Liver (tissue), 9 donors: ENCODE results near the gene PARD3. TPM values are rescaled to one million over a fixed set of nuclear protein-coding genes. Genes with fewer than 3 reads are reported as not detected.

Source experiments
- DNase-seq: peaks from one replicate; pipeline ENCODE4 v3.0.0-alpha.2; 2017; ENCODE audit warnings: low spot score
- H3K27ac ChIP-seq, 2 donors: one replicate each; pipeline ENCODE4 v1.7.0; 2013; ENCODE audit warnings: inconsistent platforms in 2 of 2, low read length in 2 of 2, control low read depth in 1 of 2, low read depth in 1 of 2, mild to moderate bottlenecking in 1 of 2
- H3K27me3 ChIP-seq, 4 donors: one replicate each; pipeline versions ENCODE4 v1.6.1 to v1.7.0; 2013; ENCODE audit warnings: low read length in 3 of 4, inconsistent platforms in 1 of 4, mild to moderate bottlenecking in 1 of 4, moderate library complexity in 1 of 4; ENCODE audit not compliant: control insufficient read depth in 4 of 4, insufficient read depth in 4 of 4
- H3K36me3 ChIP-seq, 4 donors: one replicate each; pipeline versions ENCODE4 v1.6.1 to v1.7.0; 2013; ENCODE audit warnings: low read length in 3 of 4, mild to moderate bottlenecking in 3 of 4, low read depth in 1 of 4, moderate library complexity in 1 of 4; ENCODE audit not compliant: control insufficient read depth in 4 of 4, insufficient read depth in 3 of 4
- H3K4me1 ChIP-seq, 4 donors: one replicate each; pipeline versions ENCODE4 v1.6.1 to v1.7.0; 2013; ENCODE audit warnings: low read length in 3 of 4, mild to moderate bottlenecking in 3 of 4, moderate library complexity in 1 of 4; ENCODE audit not compliant: control insufficient read depth in 4 of 4, insufficient read depth in 4 of 4
- H3K4me3 ChIP-seq, 3 donors: one replicate each; pipeline versions ENCODE4 v1.6.1 to v1.7.0; 2013; ENCODE audit warnings: low read length in 3 of 3, control low read depth in 1 of 3, low read depth in 1 of 3, mild to moderate bottlenecking in 1 of 3
- H3K9ac ChIP-seq, 2 donors: one replicate each; pipeline ENCODE4 v1.7.0; 2013; ENCODE audit warnings: low read length in 2 of 2, mild to moderate bottlenecking in 2 of 2, moderate library complexity in 2 of 2, control low read depth in 1 of 2, low read depth in 1 of 2
- H3K9me3 ChIP-seq, 4 donors: one replicate each; pipeline versions ENCODE4 v1.6.1 to v1.7.0; 2013; ENCODE audit warnings: low read length in 3 of 4; ENCODE audit not compliant: control insufficient read depth in 4 of 4
- ATF3 ChIP-seq: IDR thresholded peaks from 2 replicates; pipeline ENCODE4 v1.6.1; 2016; ENCODE audit warnings: antibody characterized with exemption
- CTCF ChIP-seq: fragments of 150-350 bp; IDR thresholded peaks from 2 replicates; pipeline ENCODE4 v1.5.1; 2017; ENCODE audit warnings: improper control_type of control experiment, low read depth, low read length; ENCODE audit not compliant: missing input control
- EGR1 ChIP-seq, 2 donors: IDR thresholded peaks; 2 replicates each; pipeline ENCODE4 v1.6.1; 2016 to 2018; ENCODE audit warnings: antibody characterized with exemption in 2 of 2, low read depth in 2 of 2
- FOXA1 ChIP-seq: IDR thresholded peaks from 2 replicates; pipeline ENCODE4 v1.6.1; 2016; ENCODE audit warnings: antibody characterized with exemption
- FOXA2 ChIP-seq: IDR thresholded peaks from 2 replicates; pipeline ENCODE4 v1.6.1; 2016; ENCODE audit warnings: antibody characterized with exemption
- GABPA ChIP-seq, 2 donors: IDR thresholded peaks in 1 of 2; conservative IDR thresholded peaks in 1 of 2; 2 replicates each; pipeline ENCODE4 v1.6.1; 2016; ENCODE audit warnings: antibody characterized with exemption in 2 of 2, mild to moderate bottlenecking in 1 of 2, moderate library complexity in 1 of 2
- HNF4A ChIP-seq, 2 donors: conservative IDR thresholded peaks; 2 replicates each; pipeline ENCODE4 v1.6.1; 2016; ENCODE audit warnings: antibody characterized with exemption in 2 of 2, mild to moderate bottlenecking in 2 of 2
- HNF4G ChIP-seq: IDR thresholded peaks from 2 replicates; pipeline ENCODE4 v1.6.1; 2016; ENCODE audit warnings: antibody characterized with exemption
- JUND ChIP-seq, 2 donors: IDR thresholded peaks; 2 replicates each; pipeline ENCODE4 v1.6.1; 2016; ENCODE audit warnings: antibody characterized with exemption in 2 of 2
- MAX ChIP-seq: IDR thresholded peaks from 2 replicates; pipeline ENCODE4 v1.6.1; 2016; ENCODE audit warnings: antibody characterized with exemption
- NR2F2 ChIP-seq: IDR thresholded peaks from 2 replicates; pipeline ENCODE4 v1.6.1; 2016; ENCODE audit warnings: antibody characterized with exemption
- RAD21 ChIP-seq, 2 donors: IDR thresholded peaks; 2 replicates each; pipeline ENCODE4 v1.6.1; 2016; ENCODE audit warnings: antibody characterized with exemption in 2 of 2, mild to moderate bottlenecking in 2 of 2
- REST ChIP-seq: IDR thresholded peaks from 2 replicates; pipeline ENCODE4 v1.6.1; 2016; ENCODE audit warnings: antibody characterized with exemption, mild to moderate bottlenecking
- RXRA ChIP-seq, 2 donors: IDR thresholded peaks; 2 replicates each; pipeline ENCODE4 v1.6.1; 2017 to 2018; ENCODE audit warnings: antibody characterized with exemption in 2 of 2, mild to moderate bottlenecking in 1 of 2
- SP1 ChIP-seq: IDR thresholded peaks from 2 replicates; pipeline ENCODE4 v1.6.1; 2018; ENCODE audit warnings: antibody characterized with exemption, mild to moderate bottlenecking
- TAF1 ChIP-seq: conservative IDR thresholded peaks from 2 replicates; pipeline ENCODE4 v1.6.1; 2016; ENCODE audit warnings: antibody characterized with exemption, mild to moderate bottlenecking
- YY1 ChIP-seq: IDR thresholded peaks from 2 replicates; pipeline ENCODE4 v1.6.1; 2016; ENCODE audit warnings: antibody characterized with exemption, mild to moderate bottlenecking
- ZBTB33 ChIP-seq: IDR thresholded peaks from 2 replicates; pipeline ENCODE4 v1.6.1; 2016; ENCODE audit warnings: antibody characterized with exemption
- WGBS: extraction: QIAGEN DNeasy Blood & Tissue Kit; methylation state at CpG from one replicate; pipeline ENCODE4 v1.1.7; 2013; 5-methylcytosine and 5-hydroxymethylcytosine counted together
- polyA plus RNA-seq, 2 donors: library from polyadenylated mRNA; stranded (reverse) in 1 of 2; unstranded in 1 of 2; fragments of 200-250 nt in 1 of 2; fragments of >200 nt in 1 of 2; fragmentation: Nextera tagmentation in 1 of 2; extraction: Ambion mirVana in 1 of 2; gene quantifications; one replicate each; pipeline versions ENCODE4 v1.2.1 to v1.2.3, GENCODE V29; 2013 to 2015
- total RNA-seq, 2 donors: library from RNA; depleted of rRNA; stranded (reverse); fragments of >200 nt; gene quantifications; one replicate each; pipeline ENCODE4 v1.2.3, GENCODE V29; 2014
- donor health status: healthy.
- donor health status: healthy.
- donor health status: healthy.
- donor health status: healthy.
- donor health status: healthy.

Gene PARD3
- total and polyA plus RNA-seq, 4 donors = 12.3 to 43.8 (median 13.5) TPM

GRCh38 chr10:34125702-34126101 is 689.4 kb downstream of the PARD3 start:
- TF ChIP-seq FOXA1 (no peak), TAF1 (no peak), NR2F2 (no peak), YY1 (no peak), EGR1 (IDR thresholded peaks at IDR 0.05; ENCODE audit: low read depth in 2 of 2) (no peak), FOXA2 (no peak), SP1 (no peak), RXRA (IDR thresholded peaks at IDR 0.05) (no peak), HNF4A (conservative IDR thresholded peaks at IDR 0.05) (no peak), REST (no peak), JUND (IDR thresholded peaks at IDR 0.05) (no peak), GABPA (IDR thresholded peaks at IDR 0.05 in 1 of 2, conservative IDR thresholded peaks at IDR 0.05 in 1 of 2) (no peak), RAD21 (IDR thresholded peaks at IDR 0.05) (no peak), HNF4G (no peak), ZBTB33 (no peak), CTCF (no peak), MAX (no peak), ATF3 (no peak)
- Histone ChIP-seq H3K4me3 (no peak overlapping the region), H3K9ac (no peak overlapping the region), H3K27me3 (no peaks in the 10 kb centered on the region), H3K36me3 (peaks cover 0 to 3% (median 1%) of the 10 kb centered on the region in 4 donors), H3K27ac (no peak overlapping the region), H3K9me3 (no peaks in the 10 kb centered on the region), H3K4me1 (peaks cover 4 to 32% (median 25%) of the 10 kb centered on the region in 4 donors)
- WGBS = 77% methylated on average over 5 of the region's 5 CpGs
- DNase-seq = no peak
